NCI-H2081 treated with DMSO at 0.1 percent for 48 hours (cell line): ENCODE data around the gene RNF6.
"Not testable (repeated sequence)": the region's sequence is repeated elsewhere in the genome, so short reads cannot be mapped to it uniquely, and the experiment has no call there.

Experiments used
- DNase-seq: peaks from one replicate; lab custom pipeline; 2025; lab: John Stamatoyannopoulos, UW

The RNF6 gene

GRCh38 chr13:26221721-26222519 lies at the start of gene RNF6:
TSS of gene RNF6 (minus strand) at chr13:26222314. CDS start at chr13:26219649, 2,665 bp downstream.
- peak; percentile 77 for DNase-seq

GRCh38 chr13:26270707-26271106 lies 48.6 kb upstream of the RNF6 start:
- no peak for DNase-seq

- DNase-seq, result no peak
These were observed 44.2 kb upstream of the RNF6 start for GRCh38 chr13:26266311-26266710.

GRCh38 chr13:26262156-26262555 lies 40.0 kb upstream of the RNF6 start:
- no peak for DNase-seq

GRCh38 chr13:26259634-26260033 lies 37.5 kb upstream of the RNF6 start:
- DNase-seq, result no peak

- no peak for DNase-seq
These were observed 34.9 kb upstream of the RNF6 start for GRCh38 chr13:26257049-26257448.

- DNase-seq, result no peak
These were observed 33.7 kb upstream of the RNF6 start for GRCh38 chr13:26255691-26256277.

GRCh38 chr13:26255115-26255514 lies 33.0 kb upstream of the RNF6 start:
- no peak for DNase-seq

- no peak for DNase-seq
These were observed 32.5 kb upstream of the RNF6 start for GRCh38 chr13:26254583-26255111.

GRCh38 chr13:26253787-26254582 lies 31.9 kb upstream of the RNF6 start, which contains the start of gene CDK8:
TSS of gene CDK8 (plus strand) at chr13:26254129. CDS start at chr13:26254642, 513 bp downstream.
- peak; percentile 73 for DNase-seq

- no peak for DNase-seq
These were observed 31.2 kb upstream of the RNF6 start for GRCh38 chr13:26253262-26253786.

- DNase-seq, result not testable (repeated sequence)
These were observed 29.9 kb upstream of the RNF6 start for GRCh38 chr13:26252006-26252405.

GRCh38 chr13:26249551-26249950 lies 27.4 kb upstream of the RNF6 start:
- no peak for DNase-seq

GRCh38 chr13:26247608-26248007 lies 25.5 kb upstream of the RNF6 start:
- DNase-seq, result no peak

- no peak for DNase-seq
These were observed 24.9 kb upstream of the RNF6 start for GRCh38 chr13:26247011-26247410.

GRCh38 chr13:26246154-26246553 lies 24.0 kb upstream of the RNF6 start:
- DNase-seq, result no peak

- no peak for DNase-seq
These were observed 14.2 kb upstream of the RNF6 start for GRCh38 chr13:26236296-26236695.

- DNase-seq, result no peak
These were observed 8.6 kb upstream of the RNF6 start for GRCh38 chr13:26230703-26231102.

- DNase-seq, result no peak
These were observed 7.0 kb upstream of the RNF6 start for GRCh38 chr13:26229080-26229615.

- no peak for DNase-seq
These were observed 6.0 kb upstream of the RNF6 start for GRCh38 chr13:26228096-26228495.

GRCh38 chr13:26227166-26227971 lies 5.3 kb upstream of the RNF6 start:
- DNase-seq, result no peak
